ENCODE measurements around the gene LRCOL1. TPM values are rescaled to one million over a fixed set of nuclear protein-coding genes. Genes with fewer than 3 reads are reported as not detected.
A peak's percentile ranks its signal among the peaks of the same experiment; 100 is the strongest.

The LRCOL1 gene
- total and polyA plus RNA-seq, 2 experiments from 2014 or later: 1.7 TPM; not detected in 1

- no peak for TF ChIP-seq STAT1 (IDR thresholded peaks at IDR 0.05; ENCODE audit: unreplicated experiment)
- no peak for TF ChIP-seq CREB1 (CRISPR knock-in tag; IDR thresholded peaks at IDR 0.05; ENCODE audit: low read depth)
- TF ChIP-seq ZNF462 (CRISPR knock-in tag; IDR thresholded peaks at IDR 0.05): no peak
- TF ChIP-seq ETS1 (IDR thresholded peaks at IDR 0.05): no peak
- TF ChIP-seq POLR2AphosphoS5 (IDR thresholded peaks at IDR 0.05; ENCODE audit: low read depth): no peak
- no peak for TF ChIP-seq ZNF114 (CRISPR knock-in tag; IDR thresholded peaks at IDR 0.05)
- no peak for TF ChIP-seq EZH2phosphoT487 (IDR thresholded peaks at IDR 0.05; ENCODE audit: unreplicated experiment)
- TF ChIP-seq ZNF331 (CRISPR knock-in tag; IDR thresholded peaks at IDR 0.05; ENCODE audit: low read depth): no peak
- peak; percentile 33 for TF ChIP-seq EZH2 (IDR thresholded peaks at IDR 0.05; ENCODE audit: low read depth, unreplicated experiment)
- peak; percentile 92 to 94 for TF ChIP-seq CTCF (conservative IDR thresholded peaks at IDR 0.05; ENCODE audit: low read depth in 2 of 2)
- TF ChIP-seq NANOG (IDR thresholded peaks at IDR 0.05; ENCODE audit: borderline replicate concordance): no peak
- Mint-ChIP-seq H3K4me3 (no peak overlapping the region), H3K9me3 (peaks cover 49% of the 10 kb centered on the region), H3K4me1 (peaks cover 5% of the 10 kb centered on the region; the same call in 2 of the 3 replicates), H3K36me3 (ENCODE audit: low read depth) (peaks cover 12% of the 10 kb centered on the region), H3K27me3 (ENCODE audit: insufficient read depth, low read depth, poor library complexity) (peaks cover 76% of the 10 kb centered on the region), H3K27ac (no peak overlapping the region)
- H3K27ac ChIP-seq (ENCODE audit: low read depth): no peak overlapping the region
- H3K79me2 ChIP-seq (replicated peaks; ENCODE audit: insufficient read depth): no peaks in the 10 kb centered on the region
- 0 out of 2 replicates have a peak, but pooled peaks cover 4% of the 10 kb centered on the region for H4K20me1 ChIP-seq (replicated peaks; ENCODE audit: insufficient read depth)
- H3K9me2 ChIP-seq (ENCODE audit: insufficient read depth): no peaks in the 10 kb centered on the region
- peaks cover 87% of the 10 kb centered on the region for H3K27me3 ChIP-seq (ENCODE audit: insufficient read depth)
- H3K4me3 ChIP-seq: no peak overlapping the region
- H3K4me2 ChIP-seq: no peak overlapping the region
- H2AFZ ChIP-seq: no peak overlapping the region
- DNase-seq (ENCODE audit: low spot score): peak; percentile 92
- peaks cover 6% of the 10 kb centered on the region; the same call in 1 of the 2 replicates for H3K4me1 ChIP-seq (ENCODE audit: insufficient read depth)
- peak; percentile 69 for ATAC-seq
- H3F3A ChIP-seq (replicated peaks; ENCODE audit: low read depth): 0 out of 2 replicates have a peak, but pooled peaks cover 3% of the 10 kb centered on the region
- H3K36me3 ChIP-seq (ENCODE audit: insufficient read depth): no peaks in the 10 kb centered on the region
Measured at GRCh38 chr12:132614861-132615578, 4.6 kb upstream of the LRCOL1 start.
